ENCODE measurements around the gene STAG1.
"Not testable (repeated sequence)": the region's sequence is repeated elsewhere in the genome, so short reads cannot be mapped to it uniquely, and the experiment has no call there.

STAG1 gene

GRCh38 chr3:136576279-136577009 is 175.7 kb downstream of the STAG1 start:
- DNase-seq: no peak

DNA sequence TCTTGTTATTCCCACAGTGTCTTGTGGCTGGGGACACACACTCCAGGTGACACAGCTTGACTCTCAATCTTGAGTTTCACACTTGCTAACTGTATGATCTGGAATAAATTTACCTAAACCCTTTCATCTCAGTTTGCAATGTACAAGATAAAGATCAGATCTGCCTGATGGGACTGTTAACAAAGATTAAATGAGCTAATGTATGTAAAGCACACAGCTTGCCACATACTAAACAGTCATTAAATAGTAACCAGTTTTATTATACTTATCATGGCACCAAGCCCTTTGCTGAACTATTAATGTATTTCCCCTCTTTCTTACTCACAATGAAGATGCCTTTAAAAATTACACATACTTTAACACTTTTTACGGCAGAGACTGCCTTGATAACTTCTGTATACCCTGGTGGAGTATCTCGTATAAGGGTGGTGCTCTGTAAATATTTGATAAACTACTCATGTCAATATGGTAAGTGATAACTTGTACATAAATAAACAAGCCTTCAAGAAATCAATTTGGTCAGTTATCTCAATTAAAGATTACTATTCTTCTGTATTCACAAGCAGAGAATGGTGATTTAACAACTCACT is 184.5 kb downstream of the STAG1 start:
- DNase-seq: no peak

- DNase-seq: not testable (repeated sequence)
Observed at GRCh38 chr3:136564962-136565361, 187.2 kb downstream of the STAG1 start.

- no peak for DNase-seq
Observed at GRCh38 chr3:136562026-136562425, 190.2 kb downstream of the STAG1 start.

DNA sequence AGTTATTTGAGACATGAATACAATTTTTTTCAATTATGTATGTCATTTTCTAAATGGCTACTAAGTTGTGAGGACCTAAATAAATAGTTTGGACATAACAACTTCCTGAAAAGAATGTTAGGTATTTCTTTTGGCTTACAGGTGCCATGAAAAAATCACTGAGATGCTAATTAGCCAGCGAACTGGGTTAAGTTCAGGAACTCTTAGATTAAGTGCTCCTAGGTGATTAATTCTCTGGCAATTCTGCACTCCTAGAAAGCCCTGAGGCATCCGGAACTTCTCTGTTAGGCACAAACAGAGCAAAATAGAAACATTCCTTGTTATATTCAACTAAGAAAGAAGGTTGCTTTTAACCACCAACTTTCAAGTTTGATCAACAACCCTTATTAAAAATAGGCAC is 192.3 kb downstream of the STAG1 start:
- DNase-seq: no peak

- not testable (repeated sequence) for DNase-seq
Observed at GRCh38 chr3:136549461-136549860, 202.7 kb downstream of the STAG1 start.

GRCh38 chr3:136547293-136547692 is 204.9 kb downstream of the STAG1 start:
- no peak for DNase-seq

DNA sequence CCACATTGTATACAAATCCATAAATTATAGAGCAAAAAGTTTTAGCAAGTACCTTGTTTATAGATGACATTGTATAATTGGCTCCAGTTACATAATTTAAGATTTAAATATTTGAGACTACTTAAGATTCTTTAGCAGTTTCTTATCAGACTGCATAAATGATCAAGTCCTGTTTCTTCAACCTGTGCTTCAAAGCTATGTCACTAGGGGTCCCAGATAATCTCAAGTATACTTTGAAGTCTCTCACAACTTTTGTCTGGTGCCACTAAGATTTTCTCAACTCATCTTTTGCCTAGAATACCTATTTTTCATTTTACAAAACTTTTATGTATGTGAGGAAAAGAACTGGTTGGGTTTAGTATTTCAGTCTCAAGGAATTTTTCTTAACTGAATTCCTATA is 205.5 kb downstream of the STAG1 start:
- DNase-seq: no peak

DNA sequence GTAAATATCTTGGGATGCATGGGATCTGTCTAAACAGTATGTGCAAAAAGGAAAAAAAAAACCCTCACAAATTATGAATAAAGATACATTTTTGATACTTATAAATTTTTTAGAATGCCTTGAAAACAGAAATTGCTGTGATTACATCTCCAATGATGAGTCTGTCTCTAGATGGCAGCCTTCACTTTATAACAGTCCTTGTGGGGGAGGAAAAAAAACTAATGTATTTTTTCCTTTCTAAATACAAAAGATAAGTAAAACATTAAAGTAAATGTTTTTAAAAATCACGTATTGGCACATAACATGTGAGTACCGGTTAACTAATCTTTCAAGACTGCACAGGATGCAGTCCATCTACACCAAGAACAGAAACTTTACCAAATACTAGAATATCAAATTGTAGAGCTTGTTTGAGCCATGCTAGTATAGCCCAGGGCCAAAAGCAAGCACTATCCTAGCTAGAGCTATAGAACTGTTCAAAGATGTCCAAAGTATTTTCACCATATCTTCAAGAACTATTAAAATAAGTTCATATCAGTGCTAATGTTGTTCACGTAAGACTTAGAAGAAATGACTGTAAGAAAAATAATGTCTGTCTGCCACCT is 206.4 kb downstream of the STAG1 start:
- DNase-seq: no peak

GRCh38 chr3:136544532-136544931 is 207.6 kb downstream of the STAG1 start:
- DNase-seq: no peak

GRCh38 chr3:136543385-136543784 is 208.8 kb downstream of the STAG1 start:
- no peak for DNase-seq

- no peak for DNase-seq
Observed at GRCh38 chr3:136535906-136536305, 216.3 kb downstream of the STAG1 start.

DNA sequence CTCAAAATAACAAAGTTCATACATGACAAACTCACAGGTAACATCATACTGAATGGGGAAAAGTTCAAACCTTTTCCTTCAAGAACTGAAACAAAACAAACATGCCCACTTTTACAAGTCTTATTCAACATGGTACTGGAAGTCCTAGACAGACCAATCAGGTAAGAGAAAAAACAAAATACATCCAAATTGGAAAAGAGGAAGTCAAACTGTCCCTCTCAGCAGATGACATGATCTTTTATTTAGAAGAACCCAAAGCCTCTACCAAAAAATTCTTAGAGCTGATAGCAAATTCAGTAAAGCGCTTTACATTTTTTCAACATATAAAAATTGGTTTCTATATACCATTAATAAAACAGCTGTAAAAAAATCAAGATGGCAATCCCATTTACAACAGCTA is 219.4 kb downstream of the STAG1 start:
- no peak for DNase-seq

- DNase-seq: no peak
Observed at GRCh38 chr3:136518102-136518501, 234.1 kb downstream of the STAG1 start.

DNA sequence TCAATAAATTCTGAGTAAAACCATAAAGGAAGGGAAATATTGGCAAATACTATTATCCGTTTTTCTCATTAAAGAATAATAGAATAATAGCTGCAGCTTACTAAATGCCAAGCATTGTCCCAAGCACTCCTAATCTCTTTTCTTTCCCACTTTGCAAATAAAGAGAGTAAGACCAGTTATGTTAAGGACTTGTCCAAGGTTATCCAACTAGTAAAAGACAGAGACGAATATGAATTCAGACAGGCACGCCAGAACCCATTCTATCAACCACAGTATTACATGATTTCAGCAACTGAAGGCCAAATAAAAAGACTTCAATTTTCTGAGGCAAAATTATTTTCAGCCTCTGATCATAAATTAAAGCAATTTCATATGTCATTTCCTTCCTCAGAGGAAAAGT is 235.5 kb downstream of the STAG1 start:
- DNase-seq: no peak

- DNase-seq: no peak
Observed at GRCh38 chr3:136516095-136516494, 236.1 kb downstream of the STAG1 start.

- DNase-seq: not testable (repeated sequence)
Observed at GRCh38 chr3:136514533-136514932, 237.6 kb downstream of the STAG1 start.

- no peak for DNase-seq
Observed at GRCh38 chr3:136513367-136513766, 238.8 kb downstream of the STAG1 start.

DNA sequence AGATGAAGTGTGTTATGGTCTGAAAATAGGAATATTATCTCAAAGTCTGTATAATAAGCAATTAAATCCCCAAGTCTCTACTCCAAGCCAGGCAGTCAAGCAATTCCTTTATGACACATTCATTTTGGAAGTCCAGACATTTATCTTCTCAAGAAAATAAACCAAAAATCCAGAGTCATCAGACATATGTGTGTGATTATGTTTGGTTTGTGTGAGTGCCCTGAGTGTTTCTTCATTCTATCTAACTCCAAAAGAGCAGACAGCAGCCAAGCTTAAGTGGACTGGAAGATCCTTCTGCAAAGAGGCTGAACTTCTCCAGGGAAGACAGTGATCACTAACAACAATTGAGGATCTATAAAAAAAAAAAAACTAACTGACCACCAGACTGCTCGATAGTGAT is 239.8 kb downstream of the STAG1 start:
- DNase-seq: no peak

DNA sequence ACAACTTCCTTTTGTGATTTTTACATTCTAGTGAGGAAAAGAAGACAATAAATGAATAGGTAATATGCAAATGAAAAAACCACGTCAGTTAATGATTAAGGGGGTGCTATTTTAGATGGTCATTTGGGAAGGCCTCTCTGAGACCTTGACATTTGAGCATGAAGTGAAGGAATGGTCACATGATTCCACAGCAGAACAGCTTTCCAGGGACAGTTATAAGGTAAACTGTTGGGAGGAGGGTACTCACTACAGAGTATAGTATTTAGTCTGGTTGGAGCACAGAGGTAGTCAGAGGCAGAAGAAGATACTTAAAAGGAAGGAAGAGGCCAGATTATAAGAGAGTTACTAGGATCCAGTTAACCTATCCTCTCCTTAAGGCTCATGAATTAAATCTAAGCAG is 246.5 kb downstream of the STAG1 start:
- DNase-seq: no peak

DNA sequence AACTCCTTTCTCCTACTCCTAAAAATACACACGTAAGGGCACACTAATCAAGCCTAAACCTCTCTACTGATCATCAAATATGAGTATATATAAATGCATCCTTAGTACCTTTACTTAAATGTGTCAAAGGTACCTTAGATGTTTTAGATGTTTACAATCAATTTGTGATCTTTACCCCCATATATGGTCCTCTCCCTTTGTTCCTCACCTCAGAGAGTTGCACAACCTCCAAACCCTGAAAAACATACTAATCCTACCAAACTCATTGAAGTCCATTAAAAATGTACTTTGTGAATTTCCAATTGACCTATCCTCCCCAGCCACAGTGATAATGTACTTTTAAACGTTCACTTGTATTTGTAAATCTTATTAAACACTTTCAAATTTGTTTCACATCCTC is 249.1 kb downstream of the STAG1 start:
- DNase-seq: no peak

DNA sequence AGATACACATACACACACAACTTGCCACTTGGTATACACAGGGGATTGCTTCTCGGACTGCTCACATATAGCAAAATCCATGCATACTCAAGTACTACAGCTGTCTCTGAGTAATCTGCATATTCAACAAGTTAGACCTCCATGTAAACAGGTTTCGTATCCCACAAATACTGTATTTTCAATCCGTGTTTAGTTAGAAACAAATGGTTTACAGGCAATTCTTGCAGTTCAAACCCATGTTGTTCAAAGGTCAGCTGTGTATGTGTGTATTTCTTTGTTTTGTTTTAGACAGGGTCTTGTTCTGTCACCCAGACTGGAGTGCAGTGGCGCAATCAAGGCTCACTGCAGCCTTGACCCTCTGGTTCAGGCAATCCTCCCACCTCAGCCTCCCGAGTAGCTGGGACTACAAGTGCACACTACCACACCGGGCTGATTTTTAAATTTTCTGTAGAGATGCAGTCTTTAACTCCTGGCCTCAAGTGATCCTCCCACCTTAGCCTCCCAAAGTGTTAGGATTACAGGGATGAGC is 253.2 kb downstream of the STAG1 start:
- no peak for DNase-seq

DNA sequence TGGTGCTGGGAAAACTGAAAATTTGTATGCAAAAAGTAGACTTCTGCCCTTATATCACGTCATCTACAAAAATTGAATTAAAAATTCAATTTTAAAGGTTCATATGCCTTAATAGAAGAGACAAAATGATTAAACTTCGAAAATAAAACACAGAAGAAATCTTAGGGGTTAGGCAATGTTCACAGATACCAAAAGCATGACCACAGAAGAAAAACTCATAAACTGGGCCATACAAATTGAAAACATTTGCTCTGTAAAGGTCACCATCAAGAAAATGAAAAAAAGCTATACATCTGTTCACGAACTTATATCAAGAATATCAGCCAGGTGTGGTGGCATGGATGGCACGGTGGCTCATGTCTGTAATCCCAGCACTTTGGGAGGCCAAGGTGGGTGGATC is 257.0 kb downstream of the STAG1 start:
- no peak for DNase-seq
